PC-9 (cell line): ENCODE measurements around the gene CCDC170. TPM values are rescaled to one million over a fixed set of nuclear protein-coding genes. Genes with fewer than 3 reads are reported as not detected.

Source experiments
- BruUV-seq: library from RNA; stranded (reverse); fragments of 400-500 nt; replicated peaks from 2 replicates; lab custom pipeline; 2021; lab: Mats Ljungman, UMichigan
- CTCF ChIA-PET: fragments of 300-600 bp; sonication (Branson Sonifier 250); formaldehyde crosslinking; loops from one replicate; lab custom pipeline; 2022; ENCODE audit warnings: antibody characterized with exemption; lab: Charles Lee
- POLR2A ChIA-PET: fragments of 300-600 bp; sonication (Branson Sonifier 250); formaldehyde crosslinking; loops from one replicate; lab custom pipeline; 2022; ENCODE audit warnings: antibody characterized with exemption; ENCODE audit not compliant: unreplicated experiment; lab: Charles Lee
- DNase-seq, 2 experiments: peaks; one replicate each; pipeline versions ENCODE4 v3.0.0 to v3.0.0-alpha.2; 2015 to 2022; ENCODE audit warnings: mixed read lengths in 1 of 2
- H2AFZ ChIP-seq: fragments of 200-600 bp; sonication (generic); 2 replicates; pipeline ENCODE4 v1.8.1; 2017; ENCODE audit warnings: antibody characterized with exemption
- H3F3A ChIP-seq: fragments of 200-600 bp; sonication (generic); 2 replicates; pipeline ENCODE4 v1.8.1; 2017; ENCODE audit warnings: antibody characterized with exemption, mild to moderate bottlenecking, low read depth; ENCODE audit not compliant: insufficient read depth
- H3K27ac ChIP-seq: fragments of 200-600 bp; sonication (generic); 2 replicates; pipeline ENCODE4 v1.6.1; 2016; ENCODE audit warnings: mixed run types
- H3K27me3 ChIP-seq: fragments of 200-600 bp; sonication (generic); 2 replicates; pipeline ENCODE4 v1.6.1; 2016; ENCODE audit warnings: low read depth, mixed run types; ENCODE audit not compliant: insufficient read depth
- H3K36me3 ChIP-seq: fragments of 200-600 bp; sonication (generic); 2 replicates; pipeline ENCODE4 v1.6.1; 2016; ENCODE audit warnings: low read depth, mixed run types
- H3K4me1 ChIP-seq: fragments of 200-600 bp; sonication (generic); replicated peaks from 2 replicates; pipeline ENCODE4 v1.6.1; 2016; ENCODE audit warnings: mixed run types; ENCODE audit not compliant: insufficient read depth
- H3K4me2 ChIP-seq: fragments of 200-600 bp; sonication (generic); 2 replicates; pipeline ENCODE4 v1.6.1; 2017; ENCODE audit warnings: mixed run types
- H3K4me3 ChIP-seq: fragments of 200-600 bp; sonication (generic); 2 replicates; pipeline ENCODE4 v1.6.1; 2016; ENCODE audit warnings: mixed run types
- H3K79me2 ChIP-seq: fragments of 200-600 bp; sonication (generic); 2 replicates; pipeline ENCODE4 v1.6.1; 2017; ENCODE audit warnings: low read depth, mixed run types
- H3K9me2 ChIP-seq: fragments of 200-600 bp; sonication (generic); 2 replicates; pipeline ENCODE4 v1.8.1; 2017; ENCODE audit warnings: mild to moderate bottlenecking; ENCODE audit not compliant: insufficient read depth
- H3K9me3 ChIP-seq: fragments of 200-600 bp; sonication (generic); 2 replicates; pipeline ENCODE4 v1.8.1; 2016; ENCODE audit warnings: low read depth; ENCODE audit not compliant: insufficient read depth
- H4K20me1 ChIP-seq: fragments of 200-600 bp; sonication (generic); 2 replicates; pipeline ENCODE4 v1.8.1; 2017; ENCODE audit not compliant: insufficient read depth
- CTCF ChIP-seq: fragments of 200-600 bp; sonication (generic); conservative IDR thresholded peaks from 2 replicates; pipeline ENCODE4 v1.6.1; 2017; ENCODE audit warnings: mixed run types, antibody characterized with exemption, mild to moderate bottlenecking, moderate library complexity
- EZH2 ChIP-seq: fragments of 200-600 bp; sonication (generic); IDR thresholded peaks from 2 replicates; pipeline ENCODE4 v1.8.0; 2017; ENCODE audit warnings: antibody characterized with exemption, low read depth
- intact Hi-C: fragments of 100-400 bp; cut with micrococcal nuclease; formaldehyde crosslinking; loops from one replicate; pipeline ENCODE4 v1.10.0; 2022; ENCODE audit not compliant: unreplicated experiment
- total RNA-seq: library from RNA; stranded (reverse); gene quantifications from 2 replicates; pipeline ENCODE4 v1.2.3, GENCODE V29; 2021

Gene CCDC170
- total RNA-seq, 1 experiment from 2014 or later = 1.6 TPM

- no peaks in the 10 kb centered on the region for H3K9me2 ChIP-seq
- no peaks in the 10 kb centered on the region for H4K20me1 ChIP-seq
- H3K4me1 ChIP-seq = no peaks in the 10 kb centered on the region
- DNase-seq = no peak
- H3K27ac ChIP-seq = no peak overlapping the region
- no peaks in the 10 kb centered on the region for H3K79me2 ChIP-seq
- POLR2A ChIA-PET = no interaction called here
- CTCF ChIA-PET = no interaction called here
- intact Hi-C loops = no loop called here
- no TSS peak for BruUV-seq
- H3K27me3 ChIP-seq = no peaks in the 10 kb centered on the region
- H3F3A ChIP-seq = no peaks in the 10 kb centered on the region
- no peak overlapping the region for H3K4me2 ChIP-seq
- no peak overlapping the region for H3K4me3 ChIP-seq
- H2AFZ ChIP-seq = no peak overlapping the region
- peaks cover 23% of the 10 kb centered on the region for H3K36me3 ChIP-seq
- no peak for TF ChIP-seq EZH2
- no peak for TF ChIP-seq CTCF
- no peaks in the 10 kb centered on the region for H3K9me3 ChIP-seq
Measured at GRCh38 chr6:151461673-151462072, 32.1 kb upstream of the CCDC170 start.

- peaks cover 14% of the 10 kb centered on the region for H3K36me3 ChIP-seq
- ChIA-PET POLR2A (no interaction called here), CTCF (no interaction called here)
- no peak overlapping the region for H3K27ac ChIP-seq
- no peaks in the 10 kb centered on the region for H3F3A ChIP-seq
- no peaks in the 10 kb centered on the region for H4K20me1 ChIP-seq
- TF ChIP-seq CTCF (no peak), EZH2 (no peak)
- BruUV-seq = no TSS peak
- no peaks in the 10 kb centered on the region for H3K9me2 ChIP-seq
- H3K79me2 ChIP-seq = no peaks in the 10 kb centered on the region
- H3K9me3 ChIP-seq = no peaks in the 10 kb centered on the region
- H3K4me1 ChIP-seq = no peaks in the 10 kb centered on the region
- H3K4me2 ChIP-seq = no peak overlapping the region
- no peak overlapping the region for H2AFZ ChIP-seq
- intact Hi-C loops = no loop called here
- no peak for DNase-seq
- no peaks in the 10 kb centered on the region for H3K27me3 ChIP-seq
- H3K4me3 ChIP-seq = no peak overlapping the region
Measured at GRCh38 chr6:151464702-151465101, 29.1 kb upstream of the CCDC170 start.

- ChIA-PET POLR2A (no interaction called here), CTCF (no interaction called here)
- intact Hi-C loops = no loop called here
- Histone ChIP-seq H3K4me3 (no peak overlapping the region), H3K4me1 (no peaks in the 10 kb centered on the region), H3K9me3 (no peaks in the 10 kb centered on the region), H3K27ac (no peak overlapping the region), H3K9me2 (no peaks in the 10 kb centered on the region), H2AFZ (no peak overlapping the region), H3F3A (no peaks in the 10 kb centered on the region), H3K4me2 (peak overlapping the region; percentile 37; the same call in 1 of the 2 replicates), H3K36me3 (no peaks in the 10 kb centered on the region), H3K27me3 (no peaks in the 10 kb centered on the region), H3K79me2 (no peaks in the 10 kb centered on the region), H4K20me1 (no peaks in the 10 kb centered on the region; the same call in 1 of the 2 replicates)
- no TSS peak for BruUV-seq
- peak; percentile 6 to 42 for DNase-seq
- TF ChIP-seq EZH2 (no peak), CTCF (peak; percentile 84)
Measured at GRCh38 chr6:151475653-151476523, 17.9 kb upstream of the CCDC170 start.
